HEK293 (cell line): Measurements from ENCODE around the gene LIPH.
A peak's percentile ranks its signal among the peaks of the same experiment; 100 is the strongest.

Experiments used
- CTCF ChIA-PET: fragments of 350-600 bp; formaldehyde crosslinking; extraction: SDS; loops from one replicate; lab custom pipeline; 2021; ENCODE audit warnings: antibody characterized with exemption; lab: Yijun Ruan, JAX
- POLR2A ChIA-PET: fragments of 300-600 bp; formaldehyde crosslinking; extraction: SDS; loops from one replicate; lab custom pipeline; 2020; ENCODE audit warnings: antibody characterized with exemption, inconsistent platforms; lab: Yijun Ruan, JAX
- H3K27ac ChIP-seq: fragments of 200-500 bp; sonication (Bioruptor generic); 2 replicates; pipeline ENCODE4 v1.5.1; 2014; ENCODE audit warnings: low read depth, low read length, control low read depth, inconsistent platforms; ENCODE audit errors: extremely low read depth
- H3K36me3 ChIP-seq, 2 experiments: fragments of 200-500 bp in 1 of 2; sonication (Bioruptor generic) in 1 of 2; 1 replicate in 1 of 2; 2 replicates in 1 of 2; pipeline ENCODE4 v1.5.1; 2014 to 2017; ENCODE audit warnings: inconsistent platforms in 2 of 2, low read length in 2 of 2; ENCODE audit not compliant: control insufficient read depth in 2 of 2, insufficient read depth in 1 of 2
- H3K4me1 ChIP-seq: fragments of 200-500 bp; sonication (Bioruptor generic); 2 replicates; pipeline ENCODE4 v1.5.1; 2014; ENCODE audit warnings: mild to moderate bottlenecking, low read length, inconsistent platforms; ENCODE audit not compliant: control insufficient read depth, insufficient read depth
- H3K4me3 ChIP-seq: 2 replicates; pipeline ENCODE4 v1.5.1; 2011; ENCODE audit warnings: low read depth, mild to moderate bottlenecking, control low read depth, low read length, moderate library complexity
- H3K9me3 ChIP-seq: fragments of 200-500 bp; sonication (Bioruptor generic); 2 replicates; pipeline ENCODE4 v1.5.1; 2014; ENCODE audit warnings: low read depth, low read length, inconsistent platforms; ENCODE audit not compliant: control insufficient read depth, insufficient read depth
- BCL11A ChIP-seq: fragments of 450-650 bp; formaldehyde crosslinking; IDR thresholded peaks from 2 replicates; pipeline ENCODE4 v1.5.1; 2016; ENCODE audit warnings: low read depth, missing biosample characterization, missing genetic modification characterization
- HIC1 ChIP-seq: fragments of 450-650 bp; formaldehyde crosslinking; IDR thresholded peaks from 2 replicates; pipeline ENCODE4 v1.5.1; 2016; ENCODE audit warnings: missing biosample characterization, missing genetic modification characterization
- KLF16 ChIP-seq: fragments of 450-650 bp; formaldehyde crosslinking; IDR thresholded peaks from 2 replicates; pipeline ENCODE4 v1.5.1; 2017; ENCODE audit warnings: missing biosample characterization, missing genetic modification characterization
- MYNN ChIP-seq: fragments of 450-650 bp; formaldehyde crosslinking; IDR thresholded peaks from 2 replicates; pipeline ENCODE4 v1.5.1; 2016; ENCODE audit warnings: missing biosample characterization, missing genetic modification characterization, borderline replicate concordance
- PBX3 ChIP-seq: sonication (generic); formaldehyde crosslinking; IDR thresholded peaks from 2 replicates; pipeline ENCODE4 v1.8.1; 2022; ENCODE audit warnings: mild to moderate bottlenecking, moderate library complexity, missing genetic modification reagents
- SP7 ChIP-seq: fragments of 450-650 bp; formaldehyde crosslinking; IDR thresholded peaks from 2 replicates; pipeline ENCODE4 v1.5.1; 2016; ENCODE audit warnings: missing biosample characterization, missing genetic modification characterization
- YY2 ChIP-seq: fragments of 450-650 bp; formaldehyde crosslinking; IDR thresholded peaks from 2 replicates; pipeline ENCODE4 v1.5.1; 2016; ENCODE audit warnings: missing biosample characterization, missing genetic modification characterization
- ZFP69B ChIP-seq: fragments of 450-650 bp; formaldehyde crosslinking; IDR thresholded peaks from 2 replicates; pipeline ENCODE4 v1.5.1; 2016; ENCODE audit warnings: missing biosample characterization, missing genetic modification characterization
- ZNF112 ChIP-seq: fragments of 450-650 bp; formaldehyde crosslinking; IDR thresholded peaks from 2 replicates; pipeline ENCODE4 v1.5.0; 2017; ENCODE audit warnings: missing biosample characterization, missing genetic modification characterization
- ZNF133 ChIP-seq: fragments of 450-650 bp; formaldehyde crosslinking; IDR thresholded peaks from 2 replicates; pipeline ENCODE4 v1.5.1; 2016; ENCODE audit warnings: missing biosample characterization, missing genetic modification characterization
- ZNF169 ChIP-seq: fragments of 450-650 bp; formaldehyde crosslinking; IDR thresholded peaks from 2 replicates; pipeline ENCODE4 v1.5.1; 2016; ENCODE audit warnings: missing biosample characterization, missing genetic modification characterization
- ZNF311 ChIP-seq: fragments of 450-650 bp; formaldehyde crosslinking; IDR thresholded peaks from 2 replicates; pipeline ENCODE4 v1.5.1; 2017; ENCODE audit warnings: missing biosample characterization, missing genetic modification characterization, borderline replicate concordance
- ZNF335 ChIP-seq: fragments of 450-650 bp; formaldehyde crosslinking; conservative IDR thresholded peaks from 2 replicates; pipeline ENCODE4 v1.5.1; 2016; ENCODE audit warnings: missing biosample characterization, missing genetic modification characterization
- ZNF48 ChIP-seq: fragments of 450-650 bp; formaldehyde crosslinking; IDR thresholded peaks from 2 replicates; pipeline ENCODE4 v1.5.1; 2016; ENCODE audit warnings: missing biosample characterization, missing genetic modification characterization
- ZNF514 ChIP-seq: fragments of 450-650 bp; formaldehyde crosslinking; IDR thresholded peaks from 2 replicates; pipeline ENCODE4 v1.5.1; 2016; ENCODE audit warnings: missing biosample characterization, missing genetic modification characterization
- ZNF621 ChIP-seq: fragments of 450-650 bp; formaldehyde crosslinking; IDR thresholded peaks from 2 replicates; pipeline ENCODE4 v1.5.1; 2017; ENCODE audit warnings: missing biosample characterization, missing genetic modification characterization
- ZNF629 ChIP-seq: fragments of 450-650 bp; formaldehyde crosslinking; IDR thresholded peaks from 2 replicates; pipeline ENCODE4 v1.5.1; 2017; ENCODE audit warnings: missing biosample characterization, missing genetic modification characterization
- ZNF645 ChIP-seq: fragments of 450-650 bp; formaldehyde crosslinking; IDR thresholded peaks from 2 replicates; pipeline ENCODE4; 2016; ENCODE audit warnings: missing biosample characterization, missing genetic modification characterization
- ZNF747 ChIP-seq: fragments of 450-650 bp; formaldehyde crosslinking; IDR thresholded peaks from 2 replicates; pipeline ENCODE4 v1.5.1; 2016; ENCODE audit warnings: missing biosample characterization, missing genetic modification characterization
- TF ChIP-seq, protein P1 (sequence below): IDR thresholded peaks from 2 replicates; pipeline ENCODE4 v1.6.1; 2011; ENCODE audit warnings: mild to moderate bottlenecking, low read depth, low read length, borderline replicate concordance
- TF ChIP-seq, protein P2 (sequence below): fragments of 450-650 bp; formaldehyde crosslinking; IDR thresholded peaks from 2 replicates; pipeline ENCODE4 v1.5.1; 2016; ENCODE audit warnings: missing biosample characterization, missing genetic modification characterization, borderline replicate concordance
- TF ChIP-seq, protein P3 (sequence below): fragments of 450-650 bp; formaldehyde crosslinking; IDR thresholded peaks from 2 replicates; pipeline ENCODE4 v1.5.1; 2016; ENCODE audit warnings: missing biosample characterization, missing genetic modification characterization

LIPH gene

DNA sequence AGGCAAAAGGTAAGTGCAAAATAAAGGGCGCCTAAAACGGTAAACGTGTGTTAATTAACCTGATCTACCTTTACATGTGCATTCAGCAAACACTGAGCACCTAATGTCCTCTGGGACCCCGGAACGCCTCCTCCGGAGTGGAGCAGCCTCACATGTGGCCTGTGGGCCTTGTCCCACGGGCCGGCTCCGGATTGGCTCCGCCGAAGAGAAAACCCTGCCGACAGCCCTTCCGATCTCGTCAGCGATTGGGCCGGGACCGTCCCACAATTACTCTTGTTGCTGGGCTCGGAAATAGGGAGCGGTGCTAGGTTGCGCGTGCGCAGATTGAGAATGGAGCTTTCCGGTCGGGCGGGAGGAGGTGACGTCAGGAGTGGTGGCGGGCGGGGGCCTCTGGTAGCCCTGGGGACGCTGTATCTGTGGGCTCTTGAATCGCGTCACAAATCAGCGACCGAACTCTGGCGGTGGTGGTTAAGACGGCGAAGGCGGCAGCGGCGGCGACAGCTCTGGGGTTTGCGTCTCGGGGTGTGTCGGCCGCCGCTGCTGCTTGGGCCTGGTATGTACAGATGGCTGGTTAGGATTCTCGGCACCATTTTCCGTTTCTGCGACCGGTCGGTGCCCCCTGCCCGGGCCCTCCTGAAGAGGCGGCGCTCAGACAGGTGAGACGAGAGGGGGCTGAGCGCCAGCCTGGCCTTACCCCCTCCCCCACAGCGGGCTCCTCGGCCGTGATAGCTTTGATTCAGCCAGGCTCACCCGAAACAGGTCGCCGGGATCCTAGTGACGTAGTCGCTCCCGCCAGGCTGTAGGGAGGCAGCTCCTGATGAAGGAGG lies 33.7 kb upstream of the LIPH start, which contains the start of gene SENP2:
TSS of gene SENP2 (plus strand) at position 437 of the 827 bp plus-strand sequence. CDS start at position 556, 119 bp downstream.
- H3K4me3 ChIP-seq, result peak within 1 kb of the TSS; percentile 85
- POLR2A ChIA-PET, result interaction anchor here (0.6 to 2.1 kb wide), 12 partner anchors 8 to 230 kb away, joined by 3 to 12 read pairs (median 4); partner anchors contain the start of genes LIPH and TMEM41A
- peak within 1 kb of the TSS; percentile 53 for H3K27ac ChIP-seq
- peaks cover 0 to 6% of the 10 kb centered on the region in 2 experiments; a peak in 2 of 3 replicates for H3K36me3 ChIP-seq
- no peaks in the 10 kb centered on the region for H3K9me3 ChIP-seq
- no peaks in the 10 kb centered on the region for H3K4me1 ChIP-seq
- CTCF ChIA-PET, result interaction anchor here (1.8 to 2.3 kb wide), 2 partner anchors 11 to 125 kb away, joined by 5 to 10 read pairs; no protein-coding TSS in a partner anchor
- TF ChIP-seq, protein P1, sequence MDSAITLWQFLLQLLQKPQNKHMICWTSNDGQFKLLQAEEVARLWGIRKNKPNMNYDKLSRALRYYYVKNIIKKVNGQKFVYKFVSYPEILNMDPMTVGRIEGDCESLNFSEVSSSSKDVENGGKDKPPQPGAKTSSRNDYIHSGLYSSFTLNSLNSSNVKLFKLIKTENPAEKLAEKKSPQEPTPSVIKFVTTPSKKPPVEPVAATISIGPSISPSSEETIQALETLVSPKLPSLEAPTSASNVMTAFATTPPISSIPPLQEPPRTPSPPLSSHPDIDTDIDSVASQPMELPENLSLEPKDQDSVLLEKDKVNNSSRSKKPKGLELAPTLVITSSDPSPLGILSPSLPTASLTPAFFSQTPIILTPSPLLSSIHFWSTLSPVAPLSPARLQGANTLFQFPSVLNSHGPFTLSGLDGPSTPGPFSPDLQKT, result no peak
- TF ChIP-seq, protein P2, sequence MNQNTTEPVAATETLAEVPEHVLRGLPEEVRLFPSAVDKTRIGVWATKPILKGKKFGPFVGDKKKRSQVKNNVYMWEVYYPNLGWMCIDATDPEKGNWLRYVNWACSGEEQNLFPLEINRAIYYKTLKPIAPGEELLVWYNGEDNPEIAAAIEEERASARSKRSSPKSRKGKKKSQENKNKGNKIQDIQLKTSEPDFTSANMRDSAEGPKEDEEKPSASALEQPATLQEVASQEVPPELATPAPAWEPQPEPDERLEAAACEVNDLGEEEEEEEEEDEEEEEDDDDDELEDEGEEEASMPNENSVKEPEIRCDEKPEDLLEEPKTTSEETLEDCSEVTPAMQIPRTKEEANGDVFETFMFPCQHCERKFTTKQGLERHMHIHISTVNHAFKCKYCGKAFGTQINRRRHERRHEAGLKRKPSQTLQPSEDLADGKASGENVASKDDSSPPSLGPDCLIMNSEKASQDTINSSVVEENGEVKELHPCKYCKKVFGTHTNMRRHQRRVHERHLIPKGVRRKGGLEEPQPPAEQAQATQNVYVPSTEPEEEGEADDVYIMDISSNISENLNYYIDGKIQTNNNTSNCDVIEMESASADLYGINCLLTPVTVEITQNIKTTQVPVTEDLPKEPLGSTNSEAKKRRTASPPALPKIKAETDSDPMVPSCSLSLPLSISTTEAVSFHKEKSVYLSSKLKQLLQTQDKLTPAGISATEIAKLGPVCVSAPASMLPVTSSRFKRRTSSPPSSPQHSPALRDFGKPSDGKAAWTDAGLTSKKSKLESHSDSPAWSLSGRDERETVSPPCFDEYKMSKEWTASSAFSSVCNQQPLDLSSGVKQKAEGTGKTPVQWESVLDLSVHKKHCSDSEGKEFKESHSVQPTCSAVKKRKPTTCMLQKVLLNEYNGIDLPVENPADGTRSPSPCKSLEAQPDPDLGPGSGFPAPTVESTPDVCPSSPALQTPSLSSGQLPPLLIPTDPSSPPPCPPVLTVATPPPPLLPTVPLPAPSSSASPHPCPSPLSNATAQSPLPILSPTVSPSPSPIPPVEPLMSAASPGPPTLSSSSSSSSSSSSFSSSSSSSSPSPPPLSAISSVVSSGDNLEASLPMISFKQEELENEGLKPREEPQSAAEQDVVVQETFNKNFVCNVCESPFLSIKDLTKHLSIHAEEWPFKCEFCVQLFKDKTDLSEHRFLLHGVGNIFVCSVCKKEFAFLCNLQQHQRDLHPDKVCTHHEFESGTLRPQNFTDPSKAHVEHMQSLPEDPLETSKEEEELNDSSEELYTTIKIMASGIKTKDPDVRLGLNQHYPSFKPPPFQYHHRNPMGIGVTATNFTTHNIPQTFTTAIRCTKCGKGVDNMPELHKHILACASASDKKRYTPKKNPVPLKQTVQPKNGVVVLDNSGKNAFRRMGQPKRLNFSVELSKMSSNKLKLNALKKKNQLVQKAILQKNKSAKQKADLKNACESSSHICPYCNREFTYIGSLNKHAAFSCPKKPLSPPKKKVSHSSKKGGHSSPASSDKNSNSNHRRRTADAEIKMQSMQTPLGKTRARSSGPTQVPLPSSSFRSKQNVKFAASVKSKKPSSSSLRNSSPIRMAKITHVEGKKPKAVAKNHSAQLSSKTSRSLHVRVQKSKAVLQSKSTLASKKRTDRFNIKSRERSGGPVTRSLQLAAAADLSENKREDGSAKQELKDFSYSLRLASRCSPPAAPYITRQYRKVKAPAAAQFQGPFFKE (tag by site-specific recombination), result no peak
- TF ChIP-seq ZNF747 (tag by site-specific recombination), result no peak
- TF ChIP-seq, protein P3, sequence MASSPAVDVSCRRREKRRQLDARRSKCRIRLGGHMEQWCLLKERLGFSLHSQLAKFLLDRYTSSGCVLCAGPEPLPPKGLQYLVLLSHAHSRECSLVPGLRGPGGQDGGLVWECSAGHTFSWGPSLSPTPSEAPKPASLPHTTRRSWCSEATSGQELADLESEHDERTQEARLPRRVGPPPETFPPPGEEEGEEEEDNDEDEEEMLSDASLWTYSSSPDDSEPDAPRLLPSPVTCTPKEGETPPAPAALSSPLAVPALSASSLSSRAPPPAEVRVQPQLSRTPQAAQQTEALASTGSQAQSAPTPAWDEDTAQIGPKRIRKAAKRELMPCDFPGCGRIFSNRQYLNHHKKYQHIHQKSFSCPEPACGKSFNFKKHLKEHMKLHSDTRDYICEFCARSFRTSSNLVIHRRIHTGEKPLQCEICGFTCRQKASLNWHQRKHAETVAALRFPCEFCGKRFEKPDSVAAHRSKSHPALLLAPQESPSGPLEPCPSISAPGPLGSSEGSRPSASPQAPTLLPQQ (tag by site-specific recombination), result peak; percentile 74
- no peak for TF ChIP-seq ZNF133 (tag by site-specific recombination)
- no peak for TF ChIP-seq ZNF514 (tag by site-specific recombination)
- TF ChIP-seq ZFP69B, result peak; percentile 80; the same call in 1 of the 2 replicates
- no peak for TF ChIP-seq ZNF621
- no peak for TF ChIP-seq PBX3 (CRISPR knock-in tag)
- peak; percentile 97 for TF ChIP-seq ZNF629 (tag by site-specific recombination)
- TF ChIP-seq SP7 (tag by site-specific recombination), result peak; percentile 65; the same call in 1 of the 2 replicates
- peak; percentile 73 for TF ChIP-seq ZNF335
- TF ChIP-seq MYNN (tag by site-specific recombination), result no peak
- TF ChIP-seq ZNF112, result no peak
- TF ChIP-seq BCL11A, result no peak
- no peak for TF ChIP-seq ZNF48
- TF ChIP-seq HIC1 (tag by site-specific recombination), result peak; percentile 83; the same call in 1 of the 2 replicates
- peak; percentile 55; the same call in 1 of the 2 replicates for TF ChIP-seq KLF16 (tag by site-specific recombination)
- no peak for TF ChIP-seq ZNF169 (tag by site-specific recombination)
- no peak for TF ChIP-seq ZNF311 (tag by site-specific recombination)
- TF ChIP-seq YY2, result no peak
- no peak for TF ChIP-seq ZNF645
